Measurements from ENCODE around the gene PSENEN. TPM values are rescaled to one million over a fixed set of nuclear protein-coding genes. Genes with fewer than 3 reads are reported as not detected.

The PSENEN gene
- polyA plus RNA-seq, 1 donor (not counting 4 experiments of a cell fraction or from before 2014, with no cell fraction given), result 36.2 TPM

DNA sequence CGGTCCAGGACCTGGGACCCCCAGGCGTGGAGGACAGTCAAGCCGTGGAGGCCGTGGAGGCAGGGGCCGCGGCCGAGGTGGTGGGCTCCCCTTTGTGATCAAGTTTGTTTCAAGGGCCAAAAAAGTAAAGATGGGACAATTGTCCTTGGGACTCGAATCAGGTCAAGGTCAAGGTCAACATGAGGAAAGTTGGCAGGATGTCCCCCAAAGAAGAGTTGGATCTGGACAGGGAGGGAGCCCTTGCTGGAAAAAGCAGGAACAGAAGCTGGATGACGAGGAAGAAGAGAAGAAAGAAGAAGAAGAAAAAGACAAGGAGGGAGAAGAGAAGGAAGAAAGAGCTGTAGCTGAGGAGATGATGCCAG is 25.3 kb upstream of the PSENEN start:
- peaks cover 45% of the 10 kb centered on the region for H3K79me2 ChIP-seq (ENCODE audit: control insufficient read depth, insufficient read depth, low read length)
- dilution Hi-C loops (cut with MboI; ENCODE audit: extremely low pct_ligation_motif_present, low sequenced_read_pairs), result no loop called here
- no peak for FAIRE-seq
- H3K27ac ChIP-seq (ENCODE audit: control insufficient read depth, insufficient read depth, low read length), result no peak overlapping the region
- no peak overlapping the region for H3K4me3 ChIP-seq (ENCODE audit: control insufficient read depth in 2 of 3, extremely low read depth in 1 of 3, insufficient read depth in 2 of 3, low read depth in 1 of 3, low read length in 3 of 3)
- H3K4me2 ChIP-seq (ENCODE audit: control insufficient read depth, extremely low read depth, insufficient read depth, low read depth, low read length), result no peak overlapping the region
- DNase-seq (ENCODE audit: low read depth, low spot score), result no peak
- no peaks in the 10 kb centered on the region for H3K9me3 ChIP-seq (ENCODE audit: control insufficient read depth, low read depth, low read length)
- TF ChIP-seq EZH2 (IDR thresholded peaks at IDR 0.05; ENCODE audit: low read length), result no peak
- TF ChIP-seq, protein P1, sequence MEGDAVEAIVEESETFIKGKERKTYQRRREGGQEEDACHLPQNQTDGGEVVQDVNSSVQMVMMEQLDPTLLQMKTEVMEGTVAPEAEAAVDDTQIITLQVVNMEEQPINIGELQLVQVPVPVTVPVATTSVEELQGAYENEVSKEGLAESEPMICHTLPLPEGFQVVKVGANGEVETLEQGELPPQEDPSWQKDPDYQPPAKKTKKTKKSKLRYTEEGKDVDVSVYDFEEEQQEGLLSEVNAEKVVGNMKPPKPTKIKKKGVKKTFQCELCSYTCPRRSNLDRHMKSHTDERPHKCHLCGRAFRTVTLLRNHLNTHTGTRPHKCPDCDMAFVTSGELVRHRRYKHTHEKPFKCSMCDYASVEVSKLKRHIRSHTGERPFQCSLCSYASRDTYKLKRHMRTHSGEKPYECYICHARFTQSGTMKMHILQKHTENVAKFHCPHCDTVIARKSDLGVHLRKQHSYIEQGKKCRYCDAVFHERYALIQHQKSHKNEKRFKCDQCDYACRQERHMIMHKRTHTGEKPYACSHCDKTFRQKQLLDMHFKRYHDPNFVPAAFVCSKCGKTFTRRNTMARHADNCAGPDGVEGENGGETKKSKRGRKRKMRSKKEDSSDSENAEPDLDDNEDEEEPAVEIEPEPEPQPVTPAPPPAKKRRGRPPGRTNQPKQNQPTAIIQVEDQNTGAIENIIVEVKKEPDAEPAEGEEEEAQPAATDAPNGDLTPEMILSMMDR (optimal IDR thresholded peaks at IDR 0.05 in 1 of 3, IDR thresholded peaks at IDR 0.05 in 1 of 3, conservative IDR thresholded peaks at IDR 0.05 in 1 of 3; ENCODE audit: extremely low read depth in 1 of 3, insufficient read depth in 2 of 3, low read length in 3 of 3), result no peak
- no peak overlapping the region for H3K9ac ChIP-seq (ENCODE audit: control insufficient read depth, extremely low read depth, insufficient read depth, low read length)
- H3K36me3 ChIP-seq (ENCODE audit: control insufficient read depth in 2 of 2, extremely low read depth in 1 of 2, insufficient read depth in 2 of 2, low read length in 2 of 2), result peaks cover 31 to 33% of the 10 kb centered on the region in 2 experiments
- H2AFZ ChIP-seq (ENCODE audit: control insufficient read depth, low read length), result no peak overlapping the region
- H3K4me1 ChIP-seq (ENCODE audit: control insufficient read depth, extremely low read depth, insufficient read depth, low read length), result peaks cover 22% of the 10 kb centered on the region
- no peaks in the 10 kb centered on the region for H3K9me1 ChIP-seq (ENCODE audit: control insufficient read depth, extremely low read depth, insufficient read depth, low read length)
- H4K20me1 ChIP-seq (ENCODE audit: control insufficient read depth, extremely low read depth, insufficient read depth, low read length), result peaks cover 4% of the 10 kb centered on the region
- H3K27me3 ChIP-seq (ENCODE audit: control insufficient read depth, extremely low read depth, insufficient read depth, low read length), result no peaks in the 10 kb centered on the region

GRCh38 chr19:35720648-35721047 is 24.8 kb upstream of the PSENEN start:
- peaks cover 21% of the 10 kb centered on the region for H3K4me1 ChIP-seq (ENCODE audit: control insufficient read depth, extremely low read depth, insufficient read depth, low read length)
- dilution Hi-C loops (cut with MboI; ENCODE audit: extremely low pct_ligation_motif_present, low sequenced_read_pairs), result no loop called here
- peaks cover 47% of the 10 kb centered on the region for H3K79me2 ChIP-seq (ENCODE audit: control insufficient read depth, insufficient read depth, low read length)
- no peaks in the 10 kb centered on the region for H3K9me1 ChIP-seq (ENCODE audit: control insufficient read depth, extremely low read depth, insufficient read depth, low read length)
- no peak overlapping the region for H2AFZ ChIP-seq (ENCODE audit: control insufficient read depth, low read length)
- H3K9ac ChIP-seq (ENCODE audit: control insufficient read depth, extremely low read depth, insufficient read depth, low read length), result no peak overlapping the region
- DNase-seq (ENCODE audit: low read depth, low spot score), result no peak
- H3K27ac ChIP-seq (ENCODE audit: control insufficient read depth, insufficient read depth, low read length), result no peak overlapping the region
- TF ChIP-seq EZH2 (IDR thresholded peaks at IDR 0.05; ENCODE audit: low read length), result no peak
- TF ChIP-seq, protein P1 (optimal IDR thresholded peaks at IDR 0.05 in 1 of 3, IDR thresholded peaks at IDR 0.05 in 1 of 3, conservative IDR thresholded peaks at IDR 0.05 in 1 of 3; ENCODE audit: extremely low read depth in 1 of 3, insufficient read depth in 2 of 3, low read length in 3 of 3), result no peak
- H3K4me3 ChIP-seq (ENCODE audit: control insufficient read depth in 2 of 3, extremely low read depth in 1 of 3, insufficient read depth in 2 of 3, low read depth in 1 of 3, low read length in 3 of 3), result no peak overlapping the region
- peaks cover 36 to 38% of the 10 kb centered on the region in 2 experiments for H3K36me3 ChIP-seq (ENCODE audit: control insufficient read depth in 2 of 2, extremely low read depth in 1 of 2, insufficient read depth in 2 of 2, low read length in 2 of 2)
- H3K9me3 ChIP-seq (ENCODE audit: control insufficient read depth, low read depth, low read length), result no peaks in the 10 kb centered on the region
- H3K4me2 ChIP-seq (ENCODE audit: control insufficient read depth, extremely low read depth, insufficient read depth, low read depth, low read length), result no peak overlapping the region
- no peak for FAIRE-seq
- H3K27me3 ChIP-seq (ENCODE audit: control insufficient read depth, extremely low read depth, insufficient read depth, low read length), result no peaks in the 10 kb centered on the region
- peaks cover 4% of the 10 kb centered on the region for H4K20me1 ChIP-seq (ENCODE audit: control insufficient read depth, extremely low read depth, insufficient read depth, low read length)

Data from keratinocyte (primary cell).